Pancreas (tissue), 10 donors: ENCODE results near the gene EBF4. TPM values are rescaled to one million over a fixed set of nuclear protein-coding genes. Genes with fewer than 3 reads are reported as not detected.

ENCODE experiments used
- ATAC-seq, 4 donors: fragments of 200-7000 bp; cut with Tn5 transposase; one replicate each; pipeline versions ENCODE4 v1.8.0 to v1.9.1; 2020; ENCODE audit warnings: mild to moderate bottlenecking in 4 of 4, moderate library complexity in 4 of 4
- DNase-seq, 6 donors: peaks; one replicate each; pipeline ENCODE4 v3.0.0-alpha.2; 2020
- FAIRE-seq: peaks from 2 replicates; lab custom pipeline; 2012; peaks lifted over from hg19 to GRCh38; lab: Jason Lieb, UNC
- H3K27ac ChIP-seq, 4 donors: fragments of 200-600 bp; sonication (generic); 1 replicate in 3 of 4; 2 replicates in 1 of 4; pipeline versions ENCODE4 v1.5.0 to v1.8.0; 2020
- H3K27me3 ChIP-seq, 4 donors: fragments of 200-600 bp; one replicate each; pipeline ENCODE4 v1.8.0; 2021
- H3K36me3 ChIP-seq, 3 donors: fragments of 200-600 bp; sonication (generic) in 1 of 3; one replicate each; pipeline versions ENCODE4 v1.5.0 to v1.8.0; 2020 to 2021
- H3K4me1 ChIP-seq, 3 donors: fragments of 200-600 bp; one replicate each; pipeline ENCODE4 v1.8.0; 2021
- H3K4me3 ChIP-seq, 4 donors: fragments of 200-600 bp; sonication (generic) in 2 of 4; one replicate each; pipeline versions ENCODE4 v1.5.0 to v1.8.0; 2020 to 2021
- H3K9me3 ChIP-seq, 4 donors: fragments of 200-600 bp; one replicate each; pipeline ENCODE4 v1.8.0; 2021
- WGBS, 2 donors: extraction: QIAGEN DNeasy Blood & Tissue Kit; methylation state at CpG; one replicate each; pipeline ENCODE4 v1.1.7; 2013; 5-methylcytosine and 5-hydroxymethylcytosine counted together
- intact Hi-C, 3 donors: fragments of 100-400 bp; cut with DNase I; formaldehyde crosslinking; loops; one replicate each; pipeline versions ENCODE4 v1.11.1 to v1.14.2; 2022
- polyA plus RNA-seq, 2 donors: library from polyadenylated mRNA; stranded (reverse); fragments of 200-250 nt; gene quantifications; one replicate each; pipeline ENCODE4 v1.2.3, GENCODE V29; 2013
- total RNA-seq, 6 donors: library from RNA; stranded (reverse); fragmentation: NEBNext Ultra II Directional in 4 of 6; extraction: Animal tissue kit (Norgen Biotek cat#: 25700) in 4 of 6; gene quantifications; one replicate each; pipeline versions ENCODE4 v1.2.1 to v1.2.4, GENCODE V29; 2021 to 2023
- TF ChIP-seq, protein P1 (sequence below), 4 donors: fragments of 200-600 bp; sonication (generic) in 3 of 4; IDR thresholded peaks; one replicate each; pipeline versions ENCODE4 v1.5.0 to v1.8.0; 2021; ENCODE audit warnings: antibody characterized with exemption in 4 of 4
- donor health status: healthy with polysubstance abuse.
- donor health status: DM: no; HTN: no; CAD: no; lungs with moderate emphysema.
- donor health status: DM: no; HTN: no; CAD: no.
- donor health status: control.
- donor health status: control.
- donor health status: Bipolar disorder and iron deficiency.
- donor health status: DM: yes; HTN: yes; CAD: no.
- donor health status: DM: no; HTN: no; CAD: no.
- donor health status: DM: no; HTN: no; CAD: no.
- donor health status: DM: yes; HTN: yes; CAD: no.

Gene EBF4
- total and polyA plus RNA-seq, 8 donors: 6.8 to 25.3 (median 9.6) TPM

DNA sequence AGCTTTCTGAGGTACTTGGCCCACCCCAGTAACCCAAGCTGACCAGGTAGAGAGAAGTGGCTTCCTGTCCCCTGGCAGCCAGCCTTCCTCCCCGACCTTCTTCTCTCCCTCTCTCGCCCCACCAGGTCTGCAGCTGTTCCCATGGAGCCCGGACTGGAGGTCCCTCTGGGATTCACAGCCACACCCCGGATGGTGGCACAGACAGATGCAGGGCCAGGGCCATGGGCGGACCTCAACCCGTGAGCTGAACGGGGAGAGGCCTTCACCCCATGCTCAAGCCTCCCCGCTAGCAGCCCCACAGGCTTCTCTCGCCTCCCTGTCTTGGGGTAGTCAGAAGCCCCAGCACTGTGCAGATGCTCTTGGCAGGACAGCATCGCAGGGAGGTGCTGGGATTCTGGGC is 66.6 kb downstream of the EBF4 start:
- 78 to 90% methylated on average over 9 to 10 of the region's 10 CpGs for WGBS, 2 donors
- DNase-seq: no peak
- H3K36me3 ChIP-seq: no peaks in the 10 kb centered on the region
- TF ChIP-seq, protein P1, sequence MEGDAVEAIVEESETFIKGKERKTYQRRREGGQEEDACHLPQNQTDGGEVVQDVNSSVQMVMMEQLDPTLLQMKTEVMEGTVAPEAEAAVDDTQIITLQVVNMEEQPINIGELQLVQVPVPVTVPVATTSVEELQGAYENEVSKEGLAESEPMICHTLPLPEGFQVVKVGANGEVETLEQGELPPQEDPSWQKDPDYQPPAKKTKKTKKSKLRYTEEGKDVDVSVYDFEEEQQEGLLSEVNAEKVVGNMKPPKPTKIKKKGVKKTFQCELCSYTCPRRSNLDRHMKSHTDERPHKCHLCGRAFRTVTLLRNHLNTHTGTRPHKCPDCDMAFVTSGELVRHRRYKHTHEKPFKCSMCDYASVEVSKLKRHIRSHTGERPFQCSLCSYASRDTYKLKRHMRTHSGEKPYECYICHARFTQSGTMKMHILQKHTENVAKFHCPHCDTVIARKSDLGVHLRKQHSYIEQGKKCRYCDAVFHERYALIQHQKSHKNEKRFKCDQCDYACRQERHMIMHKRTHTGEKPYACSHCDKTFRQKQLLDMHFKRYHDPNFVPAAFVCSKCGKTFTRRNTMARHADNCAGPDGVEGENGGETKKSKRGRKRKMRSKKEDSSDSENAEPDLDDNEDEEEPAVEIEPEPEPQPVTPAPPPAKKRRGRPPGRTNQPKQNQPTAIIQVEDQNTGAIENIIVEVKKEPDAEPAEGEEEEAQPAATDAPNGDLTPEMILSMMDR (IDR thresholded peaks at IDR 0.05): no peak
- H3K4me3 ChIP-seq: no peak overlapping the region
- intact Hi-C loops: loop anchor here in 1 of 3 donors (5.0 kb wide), 1 partner anchor 93 kb away; no protein-coding TSS in a partner anchor
- H3K9me3 ChIP-seq: no peaks in the 10 kb centered on the region
- H3K27me3 ChIP-seq: no peaks in the 10 kb centered on the region
- no peaks in the 10 kb centered on the region for H3K4me1 ChIP-seq
- H3K27ac ChIP-seq: no peak overlapping the region
- ATAC-seq: no peak
- FAIRE-seq: no peak

DNA sequence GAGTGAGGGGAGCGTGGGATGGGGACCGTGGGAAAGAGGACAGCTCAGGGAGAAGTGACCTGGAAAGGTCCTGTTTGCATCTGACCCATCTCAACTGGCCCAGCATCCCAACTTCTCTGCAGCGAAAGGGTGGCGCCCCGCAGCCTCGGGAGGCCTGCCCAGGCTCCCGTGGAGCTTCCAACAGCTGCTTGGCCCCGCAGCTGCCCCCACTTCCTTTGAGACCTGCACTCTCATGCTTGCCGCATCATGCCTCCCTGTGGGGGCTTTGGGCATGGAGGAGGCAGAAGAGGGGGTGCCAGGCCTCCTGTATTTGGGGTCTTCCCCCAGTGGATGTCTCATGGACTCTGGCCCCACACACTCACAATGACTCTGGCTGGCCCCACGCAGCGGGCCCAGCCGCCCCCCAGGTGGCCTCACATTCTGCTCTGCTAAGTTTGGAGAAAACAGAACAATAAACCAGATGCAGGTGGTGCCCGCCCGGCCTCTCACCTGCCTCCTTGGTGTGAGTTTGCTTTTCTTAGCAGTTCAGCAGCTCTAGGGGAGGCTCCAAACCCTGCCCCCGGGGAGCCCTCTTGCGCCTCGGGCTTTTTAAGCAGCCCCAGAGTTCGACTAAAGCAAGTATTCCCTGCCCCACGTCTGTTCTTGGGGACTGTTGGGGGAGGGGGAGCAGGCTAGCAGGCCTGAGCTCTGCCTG is 67.2 kb downstream of the EBF4 start:
- DNase-seq: no peak
- ATAC-seq: no peak
- Histone ChIP-seq H3K27me3 (no peaks in the 10 kb centered on the region), H3K4me3 (no peak overlapping the region), H3K9me3 (no peaks in the 10 kb centered on the region), H3K4me1 (no peaks in the 10 kb centered on the region), H3K27ac (no peak overlapping the region), H3K36me3 (no peaks in the 10 kb centered on the region)
- FAIRE-seq: no peak
- intact Hi-C loops: loop anchor here in 1 of 3 donors (5.0 kb wide), 1 partner anchor 93 kb away; no protein-coding TSS in a partner anchor
- TF ChIP-seq, protein P1 (IDR thresholded peaks at IDR 0.05): no peak
- 69 to 76% methylated on average over 19 of the region's 19 CpGs for WGBS, 2 donors

DNA sequence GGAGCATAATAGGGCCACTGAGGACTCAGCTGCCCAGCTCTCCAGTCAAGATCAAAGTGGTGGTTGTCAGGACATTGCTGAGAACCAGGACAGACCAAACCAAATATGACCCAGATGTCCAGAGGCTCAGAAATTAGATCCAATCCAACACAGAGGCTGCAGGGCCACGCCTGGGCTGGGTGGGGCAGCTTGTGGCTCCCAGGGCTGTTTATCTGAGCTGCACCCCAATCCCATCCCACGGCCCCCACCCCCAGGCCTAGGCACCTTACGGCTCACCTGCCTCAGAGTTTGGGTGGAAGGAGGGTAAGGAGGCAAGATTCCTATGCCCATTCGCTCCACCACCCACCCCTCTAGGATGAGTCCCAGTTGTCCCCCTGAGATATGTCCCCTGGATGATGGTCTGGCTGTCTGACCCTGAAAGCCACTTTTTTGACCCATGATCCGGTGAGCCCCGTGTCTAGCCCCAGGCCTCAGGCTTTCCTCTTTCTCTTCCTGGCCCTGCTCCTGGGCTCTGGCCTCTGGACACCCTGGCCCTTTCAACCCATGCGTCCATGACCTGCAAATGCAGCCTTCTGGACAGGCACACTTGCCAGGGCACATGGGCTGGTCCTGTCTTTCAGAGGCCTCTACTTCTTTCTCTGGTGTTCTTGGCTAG is 67.8 kb downstream of the EBF4 start:
- no peak for FAIRE-seq
- no peaks in the 10 kb centered on the region for H3K9me3 ChIP-seq
- TF ChIP-seq, protein P1 (IDR thresholded peaks at IDR 0.05): no peak
- 86 to 88% methylated on average over 7 of the region's 7 CpGs for WGBS, 2 donors
- no peaks in the 10 kb centered on the region for H3K4me1 ChIP-seq
- no peak overlapping the region for H3K27ac ChIP-seq
- no peak overlapping the region for H3K4me3 ChIP-seq
- H3K36me3 ChIP-seq: no peaks in the 10 kb centered on the region
- no peaks in the 10 kb centered on the region for H3K27me3 ChIP-seq
- no peak for DNase-seq
- intact Hi-C loops: no loop called here
- ATAC-seq: no peak

DNA sequence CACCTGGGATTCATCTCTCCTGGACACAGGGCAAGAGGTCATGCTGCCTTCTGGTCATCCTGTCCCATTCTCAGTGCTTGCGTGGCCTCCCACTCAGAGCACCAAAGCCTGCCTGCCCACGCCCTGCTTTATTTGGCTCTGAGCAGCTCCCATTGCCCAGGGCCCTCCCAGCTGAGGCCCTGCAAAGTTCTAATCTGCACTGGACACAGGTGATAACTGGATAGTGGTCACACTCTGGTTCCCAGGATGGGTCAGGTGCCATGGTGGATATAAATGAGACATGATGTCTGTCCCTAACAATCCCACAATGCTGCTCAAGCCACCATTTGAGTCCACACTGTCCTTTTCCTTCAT is 68.3 kb downstream of the EBF4 start:
- DNase-seq (no peak), ATAC-seq (no peak), FAIRE-seq (no peak)
- TF ChIP-seq, protein P1 (IDR thresholded peaks at IDR 0.05): no peak
- Histone ChIP-seq H3K27ac (no peak overlapping the region), H3K4me3 (no peak overlapping the region), H3K36me3 (no peaks in the 10 kb centered on the region), H3K4me1 (no peaks in the 10 kb centered on the region), H3K27me3 (no peaks in the 10 kb centered on the region), H3K9me3 (no peaks in the 10 kb centered on the region)
- WGBS, 2 donors: 96 to 100% methylated on average over 2 of the region's 2 CpGs
- intact Hi-C loops: no loop called here

DNA sequence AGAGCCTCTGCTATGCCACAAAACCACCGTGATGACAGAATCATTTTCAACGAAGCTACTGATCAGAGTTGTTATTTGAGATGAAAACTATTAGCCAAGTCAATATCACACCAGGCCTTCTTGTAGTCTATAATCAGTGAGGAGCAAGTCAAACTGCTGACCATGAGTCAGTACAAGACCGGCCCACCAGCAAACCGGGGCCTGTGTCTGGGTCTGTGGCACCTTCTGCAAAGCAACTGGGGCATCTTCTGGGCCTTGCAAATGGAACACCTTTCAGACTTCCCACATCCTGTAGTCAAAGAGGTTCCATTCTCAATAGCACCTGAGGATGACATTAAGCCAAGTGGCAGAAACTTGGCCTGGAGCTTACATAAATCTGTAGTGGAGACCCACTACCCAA is 69.3 kb downstream of the EBF4 start:
- no peak for FAIRE-seq

More for the DNA sequence above, 69.3 kb downstream of the EBF4 start:
- Histone ChIP-seq H3K4me1 (no peaks in the 10 kb centered on the region), H3K4me3 (no peak overlapping the region), H3K27ac (no peak overlapping the region), H3K27me3 (no peaks in the 10 kb centered on the region), H3K9me3 (no peaks in the 10 kb centered on the region), H3K36me3 (no peaks in the 10 kb centered on the region)
- DNase-seq (no peak), ATAC-seq (no peak)
- TF ChIP-seq, protein P1 (IDR thresholded peaks at IDR 0.05): no peak
- WGBS, 2 donors: 83 to 84% methylated on average over 4 of the region's 4 CpGs
- intact Hi-C loops: no loop called here
